ENCODE data around the gene RSPH10B.

GRCh38 chr7:5997210-5997808 is 26.8 kb upstream of the RSPH10B start:
- TF ChIP-seq GATA2 (IDR thresholded peaks at IDR 0.05; ENCODE audit: low read depth, low read length) = no peak
- no peak for TF ChIP-seq GATA3 (IDR thresholded peaks at IDR 0.05; ENCODE audit: low read depth, low read length)
